GM18507 (cell line): ENCODE data around the gene CNTNAP2.

Experiments used
- DNase-seq: peaks from one replicate; pipeline ENCODE4 v3.0.0; 2011; ENCODE audit warnings: low read depth; ENCODE audit not compliant: insufficient read length; ENCODE audit errors: extremely low spot score
- FAIRE-seq: peaks from 2 replicates; lab custom pipeline; 2011; peaks lifted over from hg19 to GRCh38; lab: Jason Lieb, UNC

CNTNAP2 gene

GRCh38 chr7:146647445-146647844 is 530.8 kb downstream of the CNTNAP2 start:
- DNase-seq = no peak
- FAIRE-seq = no peak

GRCh38 chr7:146652176-146652575 is 535.6 kb downstream of the CNTNAP2 start:
- FAIRE-seq = no peak
- DNase-seq = no peak

- FAIRE-seq (no peak), DNase-seq (no peak)
Observed at GRCh38 chr7:146654048-146654447, 537.4 kb downstream of the CNTNAP2 start.

- FAIRE-seq (no peak), DNase-seq (no peak)
Observed at GRCh38 chr7:146655928-146656797, 539.6 kb downstream of the CNTNAP2 start.

GRCh38 chr7:146656988-146657387 is 540.4 kb downstream of the CNTNAP2 start:
- no peak for DNase-seq

GRCh38 chr7:146658604-146659003 is 542.0 kb downstream of the CNTNAP2 start:
- no peak for FAIRE-seq
- DNase-seq = no peak

More at GRCh38 chr7:146656988-146657387, 540.4 kb downstream of the CNTNAP2 start:
- FAIRE-seq = no peak

GRCh38 chr7:146659732-146660131 is 543.1 kb downstream of the CNTNAP2 start:
- FAIRE-seq = no peak

GRCh38 chr7:146660839-146661238 is 544.2 kb downstream of the CNTNAP2 start:
- DNase-seq (no peak), FAIRE-seq (no peak)

More at GRCh38 chr7:146659732-146660131, 543.1 kb downstream of the CNTNAP2 start:
- no peak for DNase-seq

GRCh38 chr7:146661435-146661834 is 544.8 kb downstream of the CNTNAP2 start:
- DNase-seq (no peak), FAIRE-seq (no peak)

- FAIRE-seq (no peak), DNase-seq (no peak)
Observed at GRCh38 chr7:146661929-146662328, 545.3 kb downstream of the CNTNAP2 start.

DNA sequence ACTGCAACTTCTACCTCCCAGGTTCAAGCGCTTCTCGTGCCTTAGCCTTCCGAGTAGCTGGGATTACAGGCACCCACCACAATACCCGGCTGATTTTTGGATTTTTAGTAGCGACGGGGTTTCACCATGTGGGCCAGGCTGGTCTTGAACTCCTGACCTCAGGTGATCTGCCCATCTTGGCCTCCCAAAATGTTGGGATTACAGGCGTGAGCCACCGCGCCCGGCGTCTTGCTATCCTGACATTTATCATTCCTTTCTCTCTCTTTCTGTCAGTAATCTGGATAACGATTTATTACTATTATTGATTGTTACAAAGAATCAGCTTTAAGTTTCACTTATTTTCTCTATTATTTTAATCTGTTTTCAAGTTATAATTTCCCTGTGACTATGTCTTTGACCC is 548.4 kb downstream of the CNTNAP2 start:
- FAIRE-seq = no peak

DNA sequence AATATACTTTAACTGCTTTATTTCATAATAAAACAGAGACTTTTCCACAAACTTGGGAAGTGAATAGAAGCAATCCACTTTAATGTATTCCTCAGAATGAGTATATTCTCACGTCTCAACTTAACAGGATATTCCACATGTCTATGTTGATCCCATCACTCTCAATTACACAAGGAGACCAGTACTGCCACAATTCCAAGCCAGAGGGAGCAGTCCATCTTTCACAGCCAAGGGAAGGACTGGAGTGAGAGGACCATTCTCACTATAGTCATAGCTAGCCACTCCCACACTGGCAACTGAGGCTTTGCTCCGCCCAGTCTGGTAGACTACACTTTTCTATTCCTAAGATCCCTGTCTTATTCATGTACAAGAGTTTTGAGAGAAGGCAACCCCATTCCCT is 553.9 kb downstream of the CNTNAP2 start:
- FAIRE-seq = no peak

More for the DNA sequence above, 548.4 kb downstream of the CNTNAP2 start:
- no peak for DNase-seq

DNA sequence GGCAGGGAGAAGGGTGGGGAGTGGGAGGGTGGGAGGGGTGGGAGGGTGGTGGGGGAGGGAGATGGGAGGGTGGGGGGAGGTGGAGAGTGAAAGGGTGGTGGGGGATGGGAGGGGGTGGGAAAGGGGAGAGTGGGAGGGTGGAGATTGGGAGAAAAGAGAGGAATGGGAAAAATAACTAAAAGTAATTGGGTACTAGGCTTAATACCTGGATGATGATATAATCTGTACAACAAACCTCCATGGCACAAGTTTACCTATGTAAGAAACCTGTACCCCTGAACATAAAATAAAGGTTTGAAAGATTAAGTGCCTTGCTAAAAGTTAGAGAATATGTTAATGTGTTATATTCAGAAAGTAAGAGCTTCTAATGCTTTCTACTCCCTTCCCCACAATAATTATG is 564.9 kb downstream of the CNTNAP2 start:
- FAIRE-seq = no peak
- DNase-seq = no peak

More for the DNA sequence above, 553.9 kb downstream of the CNTNAP2 start:
- no peak for DNase-seq

GRCh38 chr7:146683439-146683838 is 566.8 kb downstream of the CNTNAP2 start:
- FAIRE-seq (no peak), DNase-seq (no peak)

DNA sequence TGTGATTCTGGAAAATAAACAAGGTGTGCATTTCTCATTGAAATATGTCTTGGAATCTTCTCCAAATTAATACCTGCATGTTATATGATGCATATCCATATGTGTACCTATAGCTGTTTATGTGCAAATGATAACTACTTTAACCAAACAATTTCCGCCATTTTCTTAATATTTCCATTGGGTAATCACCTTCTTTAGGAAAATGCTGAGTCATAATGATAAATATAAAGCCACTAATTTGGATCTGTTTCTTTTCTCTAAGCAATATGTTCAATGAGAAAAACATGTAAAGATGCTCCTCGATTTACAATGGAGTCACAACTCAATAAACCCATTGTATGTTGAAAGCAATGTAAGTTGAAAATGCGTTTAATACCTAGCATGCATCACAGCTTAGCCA is 574.4 kb downstream of the CNTNAP2 start:
- FAIRE-seq (no peak), DNase-seq (no peak)

GRCh38 chr7:146698995-146699610 is 582.5 kb downstream of the CNTNAP2 start:
- no peak for DNase-seq

DNA sequence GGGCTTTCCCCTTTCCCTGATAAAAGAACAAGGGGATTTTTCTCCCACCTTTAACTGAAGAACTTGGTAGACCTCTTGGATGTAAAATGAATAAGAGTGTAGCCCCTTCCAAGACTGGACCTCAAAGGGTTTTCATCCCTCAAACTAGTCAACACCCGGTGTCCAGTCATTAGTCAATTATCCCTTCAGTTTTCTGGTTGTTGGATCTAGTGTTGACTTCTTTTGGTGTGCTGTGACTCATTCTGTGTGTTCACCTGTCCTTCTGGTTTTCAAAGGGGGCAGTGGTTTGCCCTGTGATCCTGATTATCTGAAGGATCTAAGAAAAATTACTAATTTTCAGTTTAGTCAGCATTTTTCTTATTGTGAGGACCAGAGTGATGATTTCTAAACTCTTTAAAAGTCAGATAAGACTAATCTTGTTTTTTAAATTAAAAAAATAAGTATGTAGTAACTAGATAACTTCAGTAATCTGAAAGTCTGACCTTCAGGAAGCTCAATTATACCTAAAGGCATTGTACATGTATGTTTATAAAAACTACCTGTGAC is 583.5 kb downstream of the CNTNAP2 start:
- FAIRE-seq (no peak), DNase-seq (no peak)

More at GRCh38 chr7:146698995-146699610, 582.5 kb downstream of the CNTNAP2 start:
- no peak for FAIRE-seq

DNA sequence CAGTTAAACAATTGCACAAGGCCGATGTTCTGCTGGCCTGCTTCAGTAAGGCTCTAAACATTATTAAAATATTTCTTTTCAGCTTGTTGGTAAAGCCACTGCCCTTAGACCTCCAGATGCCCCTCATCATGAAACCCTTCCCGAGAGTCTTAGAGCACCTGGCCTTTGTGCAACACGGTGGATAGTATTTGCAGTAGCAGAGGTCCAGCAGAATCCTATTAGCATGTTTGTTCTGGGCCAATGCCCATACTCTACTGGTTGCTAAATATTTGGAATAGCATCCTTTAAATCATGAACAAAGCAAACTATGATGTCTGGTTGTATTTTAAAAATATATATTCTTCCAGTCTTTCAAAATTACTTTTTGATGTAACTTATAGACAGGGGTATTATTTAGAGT is 584.6 kb downstream of the CNTNAP2 start:
- DNase-seq = no peak
- FAIRE-seq = no peak

- no peak for FAIRE-seq
- DNase-seq = no peak
Observed at GRCh38 chr7:146702898-146703297, 586.3 kb downstream of the CNTNAP2 start.

GRCh38 chr7:146709451-146710027 is 592.9 kb downstream of the CNTNAP2 start:
- FAIRE-seq (no peak), DNase-seq (no peak)
